ENCODE data around the gene SLC7A8.

DNA sequence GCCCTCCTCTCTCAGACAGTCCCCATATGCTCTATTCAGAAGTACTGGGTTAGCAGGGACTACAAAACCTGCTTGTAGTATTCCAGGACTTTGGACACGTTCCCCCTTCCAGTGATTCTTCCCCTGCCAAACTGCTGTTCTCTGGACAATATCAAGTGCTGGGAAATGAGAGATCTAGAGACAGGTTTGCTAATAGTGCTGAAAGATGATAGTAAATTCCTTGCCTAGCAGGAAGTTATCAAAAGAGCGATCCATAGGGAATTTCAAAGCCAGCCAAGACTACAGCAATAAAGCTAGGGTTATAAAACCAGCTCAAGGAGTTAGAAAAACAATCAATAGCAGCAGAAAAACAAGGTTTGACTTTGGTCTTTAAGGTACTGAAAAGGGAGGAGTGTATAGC lies 15.2 kb downstream of the SLC7A8 start:
- TF ChIP-seq CTCF (IDR thresholded peaks at IDR 0.05) (no peak), POLR2AphosphoS5 (IDR thresholded peaks at IDR 0.05; ENCODE audit: low read depth, low read length) (no peak), REST (IDR thresholded peaks at IDR 0.05; ENCODE audit: insufficient read depth in 1 of 2, low read depth in 2 of 2, low read length in 1 of 2) (no peak), SIN3A (IDR thresholded peaks at IDR 0.05; ENCODE audit: borderline replicate concordance, insufficient read depth, low read depth, low read length) (no peak)
